ENCODE measurements around the gene ANKMY1. TPM values are rescaled to one million over a fixed set of nuclear protein-coding genes. Genes with fewer than 3 reads are reported as not detected.

Gene ANKMY1
- polyA plus RNA-seq, 1 experiment, result 2.9 TPM

GRCh38 chr2:240558236-240558761 lies 511 bp upstream of the ANKMY1 start:
- Histone ChIP-seq H3K27ac (ENCODE audit: low read depth, low read length) (no peak overlapping the region), H3K9me3 (ENCODE audit: control insufficient read depth, insufficient read depth, low read length) (no peaks in the 10 kb centered on the region; the same call in 1 of the 2 replicates), H3K27me3 (ENCODE audit: control insufficient read depth, insufficient read depth, low read length) (no peaks in the 10 kb centered on the region), H3K4me3 (ENCODE audit: low read depth, low read length) (peak overlapping the region; percentile 55)
- CTCF ChIA-PET, result interaction anchor here (3.8 kb wide), 1 partner anchor 44 kb away, joined by 17 read pairs; no protein-coding TSS in a partner anchor
- TF ChIP-seq CTCF (IDR thresholded peaks at IDR 0.05; ENCODE audit: low read depth, low read length), result no peak
- no peak for DNase-seq (ENCODE audit: low read depth, low spot score)
- POLR2A ChIA-PET, result no interaction called here

GRCh38 chr2:240557101-240557751 lies 562 bp downstream of the ANKMY1 start:
- Histone ChIP-seq H3K27me3 (ENCODE audit: control insufficient read depth, insufficient read depth, low read length) (no peaks in the 10 kb centered on the region), H3K9me3 (ENCODE audit: control insufficient read depth, insufficient read depth, low read length) (no peaks in the 10 kb centered on the region; the same call in 1 of the 2 replicates), H3K4me3 (ENCODE audit: low read depth, low read length) (peak overlapping the region; percentile 55), H3K27ac (ENCODE audit: low read depth, low read length) (no peak overlapping the region)
- CTCF ChIA-PET, result interaction anchor here (1.1 to 3.8 kb wide), 2 partner anchors 9 to 43 kb away, joined by 7 to 17 read pairs; no protein-coding TSS in a partner anchor
- TF ChIP-seq CTCF (IDR thresholded peaks at IDR 0.05; ENCODE audit: low read depth, low read length), result no peak
- DNase-seq (ENCODE audit: low read depth, low spot score), result no peak
- POLR2A ChIA-PET, result no interaction called here

GRCh38 chr2:240556553-240557100 lies 1.2 kb downstream of the ANKMY1 start:
- DNase-seq (ENCODE audit: low read depth, low spot score), result no peak
- H3K4me3 ChIP-seq (ENCODE audit: low read depth, low read length), result no peak overlapping the region
- no peaks in the 10 kb centered on the region; the same call in none of the 2 replicates for H3K9me3 ChIP-seq (ENCODE audit: control insufficient read depth, insufficient read depth, low read length)
- H3K27ac ChIP-seq (ENCODE audit: low read depth, low read length), result no peak overlapping the region
- ChIA-PET POLR2A (no interaction called here), CTCF (interaction anchor here (1.1 to 3.8 kb wide), 2 partner anchors 9 to 42 kb away, joined by 7 to 17 read pairs; no protein-coding TSS in a partner anchor)
- peak; percentile 49 for TF ChIP-seq CTCF (IDR thresholded peaks at IDR 0.05; ENCODE audit: low read depth, low read length)
- H3K27me3 ChIP-seq (ENCODE audit: control insufficient read depth, insufficient read depth, low read length), result no peaks in the 10 kb centered on the region

GRCh38 chr2:240555541-240556250 lies 2.1 kb downstream of the ANKMY1 start:
- TF ChIP-seq CTCF (IDR thresholded peaks at IDR 0.05; ENCODE audit: low read depth, low read length), result no peak
- no peak overlapping the region for H3K4me3 ChIP-seq (ENCODE audit: low read depth, low read length)
- no peak for DNase-seq (ENCODE audit: low read depth, low spot score)
- ChIA-PET POLR2A (no interaction called here), CTCF (interaction anchor here (0.6 to 3.8 kb wide), 2 partner anchors 42 to 83 kb away, joined by 3 to 17 read pairs; no protein-coding TSS in a partner anchor)
- H3K9me3 ChIP-seq (ENCODE audit: control insufficient read depth, insufficient read depth, low read length), result peaks cover 4% of the 10 kb centered on the region
- no peak overlapping the region for H3K27ac ChIP-seq (ENCODE audit: low read depth, low read length)
- H3K27me3 ChIP-seq (ENCODE audit: control insufficient read depth, insufficient read depth, low read length), result no peaks in the 10 kb centered on the region

All from AG04450 (cell line).